ENCODE measurements around the gene PRR23E.

Gene PRR23E

DNA sequence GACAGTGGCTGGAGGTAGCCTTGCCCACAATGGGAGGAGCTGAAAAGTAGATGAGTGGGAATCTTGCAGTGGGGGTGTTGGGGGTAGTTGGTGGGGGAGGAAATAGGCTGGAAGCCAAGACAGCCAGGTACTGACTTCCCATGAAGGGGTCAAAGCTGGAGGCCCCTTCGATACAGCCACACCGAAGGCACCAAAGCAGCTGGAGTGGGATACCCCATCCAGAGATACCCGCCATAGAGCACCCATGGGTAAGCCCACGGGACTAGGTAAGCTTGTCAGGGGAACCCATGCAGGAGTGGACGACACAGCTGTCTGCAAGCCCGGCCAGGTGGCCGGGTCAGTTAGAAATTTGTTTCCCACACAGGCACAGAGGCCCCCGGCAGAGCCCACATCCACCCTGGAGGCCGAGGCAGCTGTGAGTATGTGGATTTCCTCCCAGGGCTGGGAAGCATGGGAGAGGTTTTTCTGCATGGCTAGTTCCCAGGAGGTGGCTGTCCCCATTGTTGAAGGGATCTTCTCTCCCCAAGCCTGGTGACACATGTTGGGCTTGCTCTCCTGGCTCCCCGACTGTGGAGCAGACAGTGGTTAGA is 28.6 kb downstream of the PRR23E start:
- no peaks in the 10 kb centered on the region for H3K36me3 ChIP-seq (ENCODE audit: insufficient read depth, low read length)
- no peaks in the 10 kb centered on the region for H3K4me1 ChIP-seq (ENCODE audit: insufficient read depth, low read length)
- H3K27me3 ChIP-seq (ENCODE audit: control insufficient read depth in 1 of 2, insufficient read depth in 2 of 2, low read length in 2 of 2) = peaks cover 0 to 4% of the 10 kb centered on the region in 2 donors
- no peak overlapping the region for H3K27ac ChIP-seq (ENCODE audit: low read depth, low read length)
- no peak overlapping the region for H3K9ac ChIP-seq (ENCODE audit: low read length)
- no peak overlapping the region for H3K4me3 ChIP-seq (ENCODE audit: low read depth in 1 of 2, low read length in 2 of 2)
- peaks cover 9% of the 10 kb centered on the region for H3K9me3 ChIP-seq (ENCODE audit: low read length)

DNA sequence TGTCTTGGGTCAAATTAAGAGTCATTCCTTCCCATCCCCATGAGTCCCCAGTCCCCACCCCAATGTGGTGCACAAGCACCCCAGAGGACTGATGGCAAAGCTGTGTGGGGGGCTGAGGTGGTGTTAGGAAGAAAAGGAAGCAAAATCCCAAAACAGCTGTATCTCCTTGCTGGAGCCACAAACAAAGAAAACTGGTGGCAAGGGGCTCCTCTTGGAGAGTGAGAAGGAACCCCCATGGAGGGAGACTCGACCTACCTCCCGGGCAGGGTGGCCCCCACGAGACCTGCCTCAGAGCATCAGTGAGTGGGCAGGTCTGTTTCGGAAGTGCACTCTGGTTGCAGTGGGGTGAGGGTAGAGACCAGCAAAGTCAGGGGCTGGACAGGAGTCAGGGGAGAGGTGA is 29.2 kb downstream of the PRR23E start:
- H3K4me3 ChIP-seq (ENCODE audit: low read depth in 1 of 2, low read length in 2 of 2) = no peak overlapping the region
- no peaks in the 10 kb centered on the region for H3K36me3 ChIP-seq (ENCODE audit: insufficient read depth, low read length)
- peaks cover 9% of the 10 kb centered on the region for H3K9me3 ChIP-seq (ENCODE audit: low read length)
- peaks cover 0 to 4% of the 10 kb centered on the region in 2 donors for H3K27me3 ChIP-seq (ENCODE audit: control insufficient read depth in 1 of 2, insufficient read depth in 2 of 2, low read length in 2 of 2)
- H3K4me1 ChIP-seq (ENCODE audit: insufficient read depth, low read length) = no peaks in the 10 kb centered on the region
- no peak overlapping the region for H3K27ac ChIP-seq (ENCODE audit: low read depth, low read length)
- H3K9ac ChIP-seq (ENCODE audit: low read length) = no peak overlapping the region

DNA sequence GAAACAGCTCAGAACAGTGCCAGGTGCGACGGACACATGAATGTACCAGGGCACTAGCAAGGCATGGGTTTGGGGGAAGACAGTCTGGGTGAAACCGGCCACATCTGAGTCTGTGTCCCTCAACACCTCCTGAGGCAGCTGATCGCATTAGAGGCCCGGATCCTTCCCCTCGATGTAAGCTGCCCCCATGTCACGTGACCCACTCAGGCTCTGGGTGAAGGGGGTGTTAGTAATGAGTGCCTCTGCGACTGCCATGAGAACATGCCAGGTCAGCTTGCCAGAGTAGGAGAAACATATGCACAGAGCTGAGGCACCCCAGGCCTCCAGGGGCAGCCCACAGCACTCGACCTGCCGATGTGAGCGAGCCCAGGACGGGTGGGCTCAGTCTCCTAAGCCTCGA is 29.7 kb downstream of the PRR23E start:
- Histone ChIP-seq H3K27me3 (ENCODE audit: control insufficient read depth in 1 of 2, insufficient read depth in 2 of 2, low read length in 2 of 2) (peaks cover 0 to 4% of the 10 kb centered on the region in 2 donors), H3K4me3 (ENCODE audit: low read depth in 1 of 2, low read length in 2 of 2) (no peak overlapping the region), H3K27ac (ENCODE audit: low read depth, low read length) (no peak overlapping the region), H3K9me3 (ENCODE audit: low read length) (peaks cover 9% of the 10 kb centered on the region), H3K9ac (ENCODE audit: low read length) (no peak overlapping the region), H3K4me1 (ENCODE audit: insufficient read depth, low read length) (no peaks in the 10 kb centered on the region), H3K36me3 (ENCODE audit: insufficient read depth, low read length) (no peaks in the 10 kb centered on the region)

DNA sequence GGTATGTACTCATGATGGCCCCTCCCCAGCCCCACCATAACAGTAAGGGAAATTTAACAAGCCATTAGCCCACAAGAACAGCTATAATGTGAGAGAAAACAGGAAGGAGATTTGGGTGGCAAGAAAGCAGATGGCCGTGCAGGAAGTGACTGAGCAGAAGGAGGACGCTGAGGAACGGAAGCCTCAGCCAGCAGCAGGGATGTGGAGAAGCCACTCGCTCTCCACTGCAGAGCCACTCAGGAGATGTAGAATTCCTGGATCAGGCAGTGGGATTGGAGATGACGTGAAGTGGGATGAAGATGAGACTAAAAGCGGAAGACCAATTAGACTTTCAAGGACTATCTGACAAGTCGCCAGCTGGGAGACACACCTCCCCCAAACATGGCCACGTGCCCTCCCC is 31.2 kb downstream of the PRR23E start:
- Histone ChIP-seq H3K9ac (ENCODE audit: low read length) (no peak overlapping the region), H3K9me3 (ENCODE audit: low read length) (peaks cover 9% of the 10 kb centered on the region), H3K4me3 (ENCODE audit: low read depth in 1 of 2, low read length in 2 of 2) (no peak overlapping the region), H3K4me1 (ENCODE audit: insufficient read depth, low read length) (no peaks in the 10 kb centered on the region), H3K27me3 (ENCODE audit: control insufficient read depth in 1 of 2, insufficient read depth in 2 of 2, low read length in 2 of 2) (peaks cover 0 to 4% of the 10 kb centered on the region in 2 donors), H3K27ac (ENCODE audit: low read depth, low read length) (no peak overlapping the region), H3K36me3 (ENCODE audit: insufficient read depth, low read length) (no peaks in the 10 kb centered on the region)

DNA sequence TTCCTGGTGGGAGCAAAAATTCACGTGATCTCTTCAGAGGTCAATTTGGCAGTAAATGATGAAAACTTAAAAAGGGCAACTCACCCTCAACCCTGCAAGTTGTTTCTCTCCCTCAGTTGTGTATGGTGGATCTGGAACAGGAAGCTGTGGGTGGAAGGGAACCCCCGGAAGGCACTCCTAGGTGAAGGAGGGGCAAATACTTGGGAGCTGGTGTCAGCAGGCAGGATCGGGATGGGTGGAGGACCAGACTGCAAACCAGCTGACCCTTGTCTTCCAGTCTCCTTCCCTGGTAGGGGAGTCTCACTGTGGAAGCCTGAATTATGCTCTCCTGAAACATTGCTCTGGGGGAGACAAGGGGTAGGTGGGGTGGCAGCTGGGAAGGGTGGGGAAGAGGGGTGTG is 33.5 kb downstream of the PRR23E start:
- no peak overlapping the region for H3K4me3 ChIP-seq (ENCODE audit: low read depth in 1 of 2, low read length in 2 of 2)
- no peaks in the 10 kb centered on the region for H3K27me3 ChIP-seq (ENCODE audit: control insufficient read depth in 1 of 2, insufficient read depth in 2 of 2, low read length in 2 of 2)
- no peaks in the 10 kb centered on the region for H3K36me3 ChIP-seq (ENCODE audit: insufficient read depth, low read length)
- H3K4me1 ChIP-seq (ENCODE audit: insufficient read depth, low read length) = no peaks in the 10 kb centered on the region
- no peak overlapping the region for H3K9ac ChIP-seq (ENCODE audit: low read length)
- peaks cover 9% of the 10 kb centered on the region for H3K9me3 ChIP-seq (ENCODE audit: low read length)
- no peak overlapping the region for H3K27ac ChIP-seq (ENCODE audit: low read depth, low read length)

DNA sequence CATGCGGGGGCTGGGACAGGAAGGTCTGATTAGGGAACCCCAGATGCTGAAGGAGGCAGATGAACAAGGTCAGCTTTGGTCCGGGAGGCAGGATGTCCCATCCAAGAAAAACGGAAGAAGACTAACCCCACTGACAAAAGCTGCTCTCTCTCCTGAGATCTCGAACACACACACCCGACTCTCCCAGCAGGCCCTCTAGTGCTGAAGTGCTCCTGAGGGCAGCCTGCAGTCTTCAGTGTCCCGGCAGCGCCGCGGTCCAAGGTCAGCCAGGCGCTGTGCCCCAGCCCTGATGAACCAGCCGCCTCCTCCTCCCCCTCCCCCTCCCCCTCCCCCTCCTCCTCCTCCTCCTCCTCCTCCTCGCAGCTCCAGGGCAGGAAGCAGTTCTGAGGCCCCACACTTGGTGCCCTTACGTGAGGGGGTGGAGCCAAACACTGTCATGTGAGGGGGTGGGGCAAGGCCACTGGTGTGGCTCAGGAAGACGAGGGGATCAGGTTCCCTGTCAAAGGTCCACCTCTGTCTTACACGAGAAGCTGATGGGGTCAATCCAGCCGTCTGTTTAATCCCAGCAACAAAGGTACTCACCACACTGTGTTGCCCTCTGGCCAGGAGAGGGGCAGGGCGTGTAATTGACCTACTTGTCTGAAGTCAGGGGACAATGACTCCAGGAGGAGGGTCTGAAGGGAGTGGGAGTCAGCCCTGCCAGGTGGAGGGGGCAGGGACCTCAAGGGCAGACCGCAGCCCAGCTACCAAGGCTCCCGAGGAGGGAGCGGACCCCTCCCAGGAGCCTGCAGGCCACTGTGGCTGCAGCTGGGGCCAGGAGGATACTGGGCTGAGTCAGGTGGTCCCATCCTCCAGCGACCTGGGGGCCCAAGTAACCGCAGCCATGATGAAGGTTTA is 34.3 kb downstream of the PRR23E start:
- Histone ChIP-seq H3K9me3 (ENCODE audit: low read length) (peaks cover 9% of the 10 kb centered on the region), H3K27ac (ENCODE audit: low read depth, low read length) (no peak overlapping the region), H3K4me1 (ENCODE audit: insufficient read depth, low read length) (no peaks in the 10 kb centered on the region), H3K36me3 (ENCODE audit: insufficient read depth, low read length) (no peaks in the 10 kb centered on the region), H3K27me3 (ENCODE audit: control insufficient read depth in 1 of 2, insufficient read depth in 2 of 2, low read length in 2 of 2) (no peaks in the 10 kb centered on the region), H3K9ac (ENCODE audit: low read length) (no peak overlapping the region), H3K4me3 (ENCODE audit: low read depth in 1 of 2, low read length in 2 of 2) (no peak overlapping the region)

DNA sequence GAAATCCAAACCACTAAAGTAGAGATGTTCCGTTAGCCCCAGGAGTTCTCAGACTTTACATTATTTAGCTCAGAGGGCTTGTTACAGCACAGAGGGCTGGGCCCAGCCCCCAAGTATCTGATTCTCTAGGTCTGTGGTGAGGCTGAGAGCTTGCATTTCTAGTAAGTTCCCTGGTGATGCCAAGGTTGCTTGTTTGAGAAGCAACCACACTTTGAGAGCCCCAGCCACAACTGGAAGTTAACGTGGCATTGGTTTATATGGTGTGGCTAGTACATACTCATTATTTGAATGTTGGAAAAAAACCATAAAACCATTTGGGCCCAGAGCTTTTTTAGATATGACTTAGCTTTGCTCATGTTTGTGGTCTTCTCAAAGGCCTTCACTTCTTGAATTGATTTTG is 35.9 kb downstream of the PRR23E start:
- no peaks in the 10 kb centered on the region for H3K27me3 ChIP-seq (ENCODE audit: control insufficient read depth in 1 of 2, insufficient read depth in 2 of 2, low read length in 2 of 2)
- no peak overlapping the region for H3K9ac ChIP-seq (ENCODE audit: low read length)
- no peaks in the 10 kb centered on the region for H3K4me1 ChIP-seq (ENCODE audit: insufficient read depth, low read length)
- H3K27ac ChIP-seq (ENCODE audit: low read depth, low read length) = no peak overlapping the region
- no peak overlapping the region for H3K4me3 ChIP-seq (ENCODE audit: low read depth in 1 of 2, low read length in 2 of 2)
- H3K36me3 ChIP-seq (ENCODE audit: insufficient read depth, low read length) = no peaks in the 10 kb centered on the region
- peaks cover 9% of the 10 kb centered on the region for H3K9me3 ChIP-seq (ENCODE audit: low read length)

DNA sequence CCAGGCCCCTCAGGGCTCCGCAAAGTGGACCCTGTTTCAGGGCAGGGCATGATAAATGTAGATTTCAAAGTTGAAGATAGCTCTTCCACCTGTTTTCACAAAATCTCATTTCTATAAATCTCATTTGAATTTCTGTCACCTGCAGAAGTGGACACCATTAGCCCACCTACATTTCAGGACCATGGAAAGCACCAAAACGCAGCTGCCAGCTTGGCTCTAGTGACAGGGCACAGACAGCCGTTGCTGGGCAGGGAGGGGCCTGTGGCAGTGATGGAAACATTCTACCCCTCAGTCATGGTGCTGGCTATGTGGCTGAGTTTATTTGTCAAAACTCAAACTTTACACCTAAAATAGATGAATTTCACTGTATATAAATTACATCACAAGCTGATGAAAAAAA is 40.4 kb downstream of the PRR23E start:
- no peak overlapping the region for H3K9ac ChIP-seq (ENCODE audit: low read length)
- H3K9me3 ChIP-seq (ENCODE audit: low read length) = no peaks in the 10 kb centered on the region
- no peak overlapping the region for H3K27ac ChIP-seq (ENCODE audit: low read depth, low read length)
- H3K36me3 ChIP-seq (ENCODE audit: insufficient read depth, low read length) = no peaks in the 10 kb centered on the region
- H3K4me1 ChIP-seq (ENCODE audit: insufficient read depth, low read length) = no peaks in the 10 kb centered on the region
- no peak overlapping the region for H3K4me3 ChIP-seq (ENCODE audit: low read depth in 1 of 2, low read length in 2 of 2)
- H3K27me3 ChIP-seq (ENCODE audit: control insufficient read depth in 1 of 2, insufficient read depth in 2 of 2, low read length in 2 of 2) = no peaks in the 10 kb centered on the region

DNA sequence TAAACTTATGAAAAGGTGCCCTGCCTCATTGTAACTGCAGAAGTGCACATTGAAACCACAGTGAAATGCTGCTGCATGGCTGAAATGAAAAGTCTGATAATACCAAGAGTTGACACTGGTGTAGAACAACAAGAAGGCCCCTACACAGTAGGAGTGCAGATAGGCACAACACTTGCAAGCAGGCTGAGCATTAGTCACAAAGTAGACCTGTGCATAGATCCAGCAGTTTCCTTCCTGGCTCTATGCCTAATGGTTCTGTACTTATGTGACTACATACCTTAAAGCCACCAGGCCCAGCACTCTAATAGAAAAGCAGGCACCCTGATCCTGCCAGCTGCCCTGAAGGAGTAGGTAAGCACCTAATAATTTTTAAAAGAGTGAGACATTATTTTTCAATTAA is 41.8 kb downstream of the PRR23E start:
- Histone ChIP-seq H3K4me1 (ENCODE audit: insufficient read depth, low read length) (no peaks in the 10 kb centered on the region), H3K9me3 (ENCODE audit: low read length) (no peaks in the 10 kb centered on the region), H3K27me3 (ENCODE audit: control insufficient read depth in 1 of 2, insufficient read depth in 2 of 2, low read length in 2 of 2) (no peaks in the 10 kb centered on the region), H3K27ac (ENCODE audit: low read depth, low read length) (no peak overlapping the region), H3K36me3 (ENCODE audit: insufficient read depth, low read length) (no peaks in the 10 kb centered on the region), H3K4me3 (ENCODE audit: low read depth in 1 of 2, low read length in 2 of 2) (no peak overlapping the region), H3K9ac (ENCODE audit: low read length) (no peak overlapping the region)

DNA sequence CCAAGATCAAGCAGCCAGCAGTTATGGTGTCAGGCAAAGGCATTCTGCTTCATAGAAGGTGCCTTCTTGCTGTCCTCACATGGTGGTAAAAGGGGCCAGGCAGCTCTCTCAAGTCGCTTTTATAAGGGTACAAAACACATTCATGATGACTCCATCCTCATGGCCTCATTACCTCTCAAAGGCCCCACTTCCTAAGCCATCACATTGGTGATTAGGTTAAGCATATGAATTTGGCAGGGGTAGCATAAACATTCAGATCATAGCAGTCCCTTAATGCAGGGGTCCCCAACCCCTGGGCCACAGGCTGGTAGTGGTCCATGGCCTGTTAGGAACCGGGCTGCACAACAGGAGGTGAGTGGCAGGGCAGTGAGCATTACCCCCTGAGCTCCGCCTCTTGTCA is 42.8 kb downstream of the PRR23E start:
- Histone ChIP-seq H3K9me3 (ENCODE audit: low read length) (no peaks in the 10 kb centered on the region), H3K27ac (ENCODE audit: low read depth, low read length) (no peak overlapping the region), H3K4me3 (ENCODE audit: low read depth in 1 of 2, low read length in 2 of 2) (no peak overlapping the region), H3K36me3 (ENCODE audit: insufficient read depth, low read length) (no peaks in the 10 kb centered on the region), H3K4me1 (ENCODE audit: insufficient read depth, low read length) (no peaks in the 10 kb centered on the region), H3K9ac (ENCODE audit: low read length) (no peak overlapping the region), H3K27me3 (ENCODE audit: control insufficient read depth in 1 of 2, insufficient read depth in 2 of 2, low read length in 2 of 2) (no peaks in the 10 kb centered on the region)

DNA sequence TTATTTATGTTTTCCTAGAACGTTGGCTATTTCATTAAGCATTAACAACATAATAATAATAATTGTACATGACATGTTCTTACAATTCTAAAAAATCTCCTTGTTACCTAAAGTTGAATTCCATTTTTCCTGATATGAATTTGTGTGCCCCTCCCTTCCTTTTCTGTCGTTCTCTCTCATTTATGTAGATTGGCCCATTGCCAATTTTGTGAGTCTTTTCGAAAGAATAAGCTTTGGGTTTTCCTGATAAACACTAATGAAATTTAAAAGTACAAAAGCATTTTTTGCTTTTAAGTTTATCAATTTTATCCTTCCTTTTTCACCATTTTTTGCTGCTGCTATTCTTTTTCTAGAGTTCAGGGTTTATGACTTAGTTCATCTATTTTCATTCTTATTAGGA is 44.9 kb downstream of the PRR23E start:
- H3K27ac ChIP-seq (ENCODE audit: low read depth, low read length) = no peak overlapping the region
- no peaks in the 10 kb centered on the region for H3K9me3 ChIP-seq (ENCODE audit: low read length)
- H3K4me1 ChIP-seq (ENCODE audit: insufficient read depth, low read length) = no peaks in the 10 kb centered on the region
- no peaks in the 10 kb centered on the region for H3K36me3 ChIP-seq (ENCODE audit: insufficient read depth, low read length)
- H3K4me3 ChIP-seq (ENCODE audit: low read depth in 1 of 2, low read length in 2 of 2) = no peak overlapping the region
- H3K9ac ChIP-seq (ENCODE audit: low read length) = no peak overlapping the region
- H3K27me3 ChIP-seq (ENCODE audit: control insufficient read depth in 1 of 2, insufficient read depth in 2 of 2, low read length in 2 of 2) = no peaks in the 10 kb centered on the region

DNA sequence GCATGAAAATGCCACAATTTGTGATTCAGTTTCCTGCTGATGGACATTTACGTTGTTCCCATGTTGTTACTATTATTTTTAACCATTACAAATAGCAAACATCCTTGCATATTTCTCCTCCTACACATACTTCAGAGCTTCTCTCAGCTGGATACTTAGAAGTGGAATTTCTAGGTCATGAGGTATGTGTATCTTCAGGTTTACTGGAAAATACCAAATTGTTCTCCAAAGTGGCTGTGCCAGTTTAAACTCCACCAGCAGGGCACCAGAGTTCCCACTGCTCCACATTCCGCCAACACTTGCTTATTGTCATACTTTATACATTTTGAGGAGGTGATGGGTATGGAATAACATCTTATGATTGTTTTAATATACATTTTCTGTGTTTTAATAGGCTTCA is 45.7 kb downstream of the PRR23E start:
- Histone ChIP-seq H3K9ac (ENCODE audit: low read length) (no peak overlapping the region), H3K27ac (ENCODE audit: low read depth, low read length) (no peak overlapping the region), H3K4me1 (ENCODE audit: insufficient read depth, low read length) (no peaks in the 10 kb centered on the region), H3K27me3 (ENCODE audit: control insufficient read depth in 1 of 2, insufficient read depth in 2 of 2, low read length in 2 of 2) (no peaks in the 10 kb centered on the region), H3K4me3 (ENCODE audit: low read depth in 1 of 2, low read length in 2 of 2) (no peak overlapping the region), H3K36me3 (ENCODE audit: insufficient read depth, low read length) (no peaks in the 10 kb centered on the region), H3K9me3 (ENCODE audit: low read length) (no peaks in the 10 kb centered on the region)

Measured in muscle layer of colon (tissue), 2 donors.